Bronchial epithelial cell (primary cell): ENCODE results near the gene IPO5. TPM values are rescaled to one million over a fixed set of nuclear protein-coding genes. Genes with fewer than 3 reads are reported as not detected.

Source experiments
- DNase-seq: peaks from one replicate; pipeline ENCODE4 v3.0.0-alpha.2; 2010; ENCODE audit warnings: low read depth
- FAIRE-seq: peaks from 2 replicates; lab custom pipeline; 2011; peaks lifted over from hg19 to GRCh38; lab: Jason Lieb, UNC
- H3K27me3 ChIP-seq: 2 replicates; pipeline ENCODE4 v1.5.1; 2011; ENCODE audit warnings: low read length; ENCODE audit not compliant: control insufficient read depth, insufficient read depth
- H3K36me3 ChIP-seq: 2 replicates; pipeline ENCODE4 v1.5.1; 2011; ENCODE audit warnings: low read length; ENCODE audit not compliant: control insufficient read depth, insufficient read depth
- H3K4me3 ChIP-seq: 2 replicates; pipeline ENCODE4 v1.5.1; 2011; ENCODE audit warnings: mild to moderate bottlenecking, low read depth, low read length, control low read depth
- CTCF ChIP-seq: IDR thresholded peaks from 2 replicates; pipeline ENCODE4 v1.5.1; 2011; ENCODE audit warnings: mild to moderate bottlenecking, moderate library complexity, low read length, control low read depth, inconsistent platforms; ENCODE audit not compliant: insufficient read depth, severe bottlenecking
- total RNA-seq: library from RNA; depleted of rRNA; stranded (reverse); fragments of >200 nt; gene quantifications from 2 replicates; pipeline ENCODE4 v1.2.1, GENCODE V29; 2014

IPO5 gene
- total RNA-seq, 1 donor from 2014 or later, result 112 TPM

GRCh38 chr13:98059276-98059675, 105.8 kb downstream of the IPO5 start:
- no peak for TF ChIP-seq CTCF
- FAIRE-seq, result no peak
- Histone ChIP-seq H3K36me3 (no peaks in the 10 kb centered on the region), H3K27me3 (no peaks in the 10 kb centered on the region), H3K4me3 (no peak overlapping the region)
- DNase-seq, result no peak

GRCh38 chr13:98060282-98060681, 106.8 kb downstream of the IPO5 start:
- H3K27me3 ChIP-seq, result no peaks in the 10 kb centered on the region
- no peaks in the 10 kb centered on the region for H3K36me3 ChIP-seq
- DNase-seq (no peak), FAIRE-seq (no peak)
- no peak for TF ChIP-seq CTCF
- no peak overlapping the region for H3K4me3 ChIP-seq

- TF ChIP-seq CTCF, result no peak
- H3K27me3 ChIP-seq, result no peaks in the 10 kb centered on the region
- no peak for DNase-seq
- no peaks in the 10 kb centered on the region for H3K36me3 ChIP-seq
- no peak overlapping the region for H3K4me3 ChIP-seq
- FAIRE-seq, result no peak
These were observed 112.0 kb downstream of the IPO5 start for GRCh38 chr13:98065468-98065867.

GRCh38 chr13:98066636-98067035, 113.2 kb downstream of the IPO5 start:
- no peaks in the 10 kb centered on the region for H3K36me3 ChIP-seq
- TF ChIP-seq CTCF, result no peak
- no peak overlapping the region for H3K4me3 ChIP-seq
- no peaks in the 10 kb centered on the region for H3K27me3 ChIP-seq
- DNase-seq, result no peak
- no peak for FAIRE-seq

- no peak overlapping the region for H3K4me3 ChIP-seq
- no peak for TF ChIP-seq CTCF
- DNase-seq, result peak; percentile 66
- FAIRE-seq, result no peak
- no peaks in the 10 kb centered on the region for H3K36me3 ChIP-seq
- no peaks in the 10 kb centered on the region for H3K27me3 ChIP-seq
These were observed 115.0 kb downstream of the IPO5 start for GRCh38 chr13:98068521-98068920.

- no peak for FAIRE-seq
- no peak for TF ChIP-seq CTCF
- no peak for DNase-seq
These were observed 116.5 kb downstream of the IPO5 start for GRCh38 chr13:98069985-98070384.

More at GRCh38 chr13:98069985-98070384, 116.5 kb downstream of the IPO5 start:
- H3K36me3 ChIP-seq, result no peaks in the 10 kb centered on the region
- H3K4me3 ChIP-seq, result no peak overlapping the region
- H3K27me3 ChIP-seq, result no peaks in the 10 kb centered on the region
